RWPE1 (cell line): Measurements from ENCODE around the gene TGOLN2.
"Not testable (repeated sequence)": the region's sequence is repeated elsewhere in the genome, so short reads cannot be mapped to it uniquely, and the experiment has no call there.

ENCODE experiments used
- CTCF ChIA-PET: fragments of 350-600 bp; sonication (Branson Sonifier 250); formaldehyde crosslinking; extraction: SDS; loops from one replicate; lab custom pipeline; 2021; lab: Yijun Ruan, JAX
- POLR2A ChIA-PET: fragments of 400-600 bp; formaldehyde crosslinking; extraction: SDS; loops from one replicate; lab custom pipeline; 2020; ENCODE audit warnings: antibody characterized with exemption; ENCODE audit not compliant: low non-redundant PET; lab: Yijun Ruan, JAX
- DNase-seq: peaks from one replicate; pipeline ENCODE4 v3.0.0; 2012; ENCODE audit warnings: low spot score
- H3K27ac ChIP-seq: fragments of 450-650 bp; 2 replicates; pipeline ENCODE4 v1.5.1; 2017
- TF ChIP-seq, protein P1 (sequence below): fragments of 450-650 bp; conservative IDR thresholded peaks from 2 replicates; pipeline ENCODE4 v1.5.1; 2017; ENCODE audit warnings: low read depth, mild to moderate bottlenecking

Gene TGOLN2

DNA sequence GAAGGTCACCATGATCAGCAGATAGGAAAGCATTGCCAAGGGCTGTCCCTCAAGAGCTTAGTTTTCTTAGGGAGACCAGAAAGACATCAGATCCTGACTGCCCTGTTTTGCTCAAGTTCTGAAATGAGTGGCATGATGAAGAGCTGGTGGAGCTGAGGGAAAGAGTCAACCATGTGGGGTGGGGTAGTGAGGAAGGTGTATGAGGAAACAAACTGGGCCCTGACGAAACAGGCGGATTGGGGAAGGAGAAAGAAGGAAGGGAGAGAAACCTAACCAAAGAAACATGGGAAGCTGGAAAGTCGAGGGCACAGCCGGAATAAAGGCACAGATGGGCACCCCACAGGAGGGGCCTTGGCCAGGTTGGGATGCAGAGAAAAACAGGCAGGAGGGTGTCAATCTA lies 8.0 kb downstream of the TGOLN2 start:
- CTCF ChIA-PET, result interaction anchor here (1.1 to 1.8 kb wide), 2 partner anchors 232 to 245 kb away, joined by 3 to 5 read pairs; no protein-coding TSS in a partner anchor
- H3K27ac ChIP-seq, result no peak overlapping the region
- POLR2A ChIA-PET, result no interaction called here
- TF ChIP-seq, protein P1, sequence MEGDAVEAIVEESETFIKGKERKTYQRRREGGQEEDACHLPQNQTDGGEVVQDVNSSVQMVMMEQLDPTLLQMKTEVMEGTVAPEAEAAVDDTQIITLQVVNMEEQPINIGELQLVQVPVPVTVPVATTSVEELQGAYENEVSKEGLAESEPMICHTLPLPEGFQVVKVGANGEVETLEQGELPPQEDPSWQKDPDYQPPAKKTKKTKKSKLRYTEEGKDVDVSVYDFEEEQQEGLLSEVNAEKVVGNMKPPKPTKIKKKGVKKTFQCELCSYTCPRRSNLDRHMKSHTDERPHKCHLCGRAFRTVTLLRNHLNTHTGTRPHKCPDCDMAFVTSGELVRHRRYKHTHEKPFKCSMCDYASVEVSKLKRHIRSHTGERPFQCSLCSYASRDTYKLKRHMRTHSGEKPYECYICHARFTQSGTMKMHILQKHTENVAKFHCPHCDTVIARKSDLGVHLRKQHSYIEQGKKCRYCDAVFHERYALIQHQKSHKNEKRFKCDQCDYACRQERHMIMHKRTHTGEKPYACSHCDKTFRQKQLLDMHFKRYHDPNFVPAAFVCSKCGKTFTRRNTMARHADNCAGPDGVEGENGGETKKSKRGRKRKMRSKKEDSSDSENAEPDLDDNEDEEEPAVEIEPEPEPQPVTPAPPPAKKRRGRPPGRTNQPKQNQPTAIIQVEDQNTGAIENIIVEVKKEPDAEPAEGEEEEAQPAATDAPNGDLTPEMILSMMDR, result no peak
- no peak for DNase-seq

DNA sequence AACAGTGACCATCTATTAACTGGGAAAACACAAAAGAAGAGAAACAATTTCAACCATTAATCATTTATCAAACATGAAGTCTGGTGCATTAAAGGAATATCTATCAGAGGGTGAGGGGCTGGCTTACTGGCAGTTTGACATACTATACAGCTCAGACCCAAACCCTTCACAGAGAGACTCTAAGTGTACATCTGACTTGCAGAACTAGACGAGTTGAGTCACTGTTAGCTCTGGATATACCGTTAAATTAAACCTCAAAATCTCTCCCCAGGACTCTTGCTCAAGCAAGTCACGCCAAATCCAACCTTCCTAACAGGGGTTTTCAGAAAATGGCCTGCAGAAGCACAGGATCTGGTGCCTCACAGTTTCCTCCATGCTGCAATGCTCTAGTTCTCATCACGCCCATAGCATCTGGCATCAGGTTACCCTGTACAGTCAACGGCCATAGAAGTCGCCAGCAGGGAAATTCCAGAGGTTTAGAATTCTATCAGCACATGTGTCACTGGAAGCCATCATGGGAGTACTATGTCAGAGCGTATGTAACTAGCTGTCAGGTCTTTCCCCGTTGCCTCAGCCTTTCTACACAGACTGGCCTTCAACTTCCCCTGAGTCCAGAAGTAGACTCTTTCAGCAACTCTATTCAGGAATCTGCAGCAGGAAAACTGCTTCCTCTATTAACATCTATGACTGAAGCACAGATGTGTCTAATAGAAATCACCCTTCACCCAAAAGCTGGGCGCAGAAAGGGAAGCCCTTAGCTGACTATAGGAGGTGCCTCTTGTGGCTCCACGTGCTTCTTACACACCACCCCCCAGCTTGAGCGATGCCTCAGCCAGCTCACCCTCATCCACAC lies 9.3 kb downstream of the TGOLN2 start:
- ChIA-PET POLR2A (interaction anchor here (0.7 kb wide), 1 partner anchor 1358 kb away, joined by 3 read pairs; no protein-coding TSS in a partner anchor), CTCF (interaction anchor here (0.9 to 1.0 kb wide), 2 partner anchors 16 to 18 kb away, joined by 3 to 4 read pairs; no protein-coding TSS in a partner anchor)
- peak overlapping the region; percentile 46 for H3K27ac ChIP-seq
- DNase-seq, result peak; percentile 15
- TF ChIP-seq, protein P1, result no peak

DNA sequence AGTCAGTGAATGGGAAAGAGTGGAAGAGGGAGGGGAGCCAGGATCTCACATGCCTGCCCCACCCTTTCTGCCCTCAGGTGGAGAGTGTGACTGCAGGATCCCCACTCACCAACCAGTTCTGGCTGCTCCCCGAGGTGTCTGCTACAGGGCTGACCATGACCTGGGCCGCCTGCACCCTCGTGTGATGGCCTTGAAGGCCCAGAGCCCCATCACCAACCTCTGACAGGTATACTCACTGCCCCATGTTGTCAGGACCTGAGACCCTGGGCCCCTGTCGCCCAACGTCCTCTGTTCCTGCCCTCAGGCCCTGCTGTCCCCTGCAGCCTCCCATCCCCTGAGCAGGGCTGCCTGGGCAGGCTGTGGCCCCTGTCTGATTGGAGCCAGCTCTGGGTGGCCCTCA lies 11.9 kb downstream of the TGOLN2 start:
- H3K27ac ChIP-seq, result peak overlapping the region; percentile 91
- CTCF ChIA-PET, DNase-seq: not testable (repeated sequence)
- POLR2A ChIA-PET, result interaction anchor here (0.5 kb wide), 1 partner anchor 41 kb away, joined by 3 read pairs; no protein-coding TSS in a partner anchor

GRCh38 chr2:85314884-85315242 lies 12.9 kb downstream of the TGOLN2 start:
- ChIA-PET CTCF (interaction anchor here (0.6 kb wide), 2 partner anchors 50 to 442 kb away, joined by 4 to 6 read pairs; no protein-coding TSS in a partner anchor), POLR2A (interaction anchor here (0.6 kb wide), 1 partner anchor 36 kb away, joined by 3 read pairs; no protein-coding TSS in a partner anchor)
- no peak for DNase-seq
- TF ChIP-seq, protein P1, result no peak
- peak overlapping the region; percentile 91 for H3K27ac ChIP-seq

DNA sequence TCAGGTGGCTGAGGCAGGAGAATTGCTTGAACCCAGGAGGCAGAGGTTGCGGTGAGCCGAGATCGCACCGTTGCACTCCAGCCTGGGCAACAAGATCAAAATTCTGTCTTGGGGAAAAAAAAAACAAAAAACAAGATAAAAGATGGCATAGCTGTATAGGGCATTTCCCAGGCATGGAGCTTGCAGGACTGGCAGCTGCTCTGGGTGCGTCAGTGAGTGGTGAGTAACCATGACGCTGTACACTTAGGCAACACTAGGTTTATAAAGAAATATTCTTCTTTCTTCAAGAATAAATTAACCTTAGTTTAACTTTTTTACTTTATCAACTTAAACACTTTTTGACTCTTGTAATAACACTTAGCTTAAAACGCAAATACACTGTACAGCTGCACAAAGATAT lies 15.4 kb downstream of the TGOLN2 start:
- TF ChIP-seq, protein P1, result no peak
- peak overlapping the region; percentile 91 for H3K27ac ChIP-seq
- ChIA-PET CTCF (no interaction called here), POLR2A (interaction anchor here (1.4 kb wide), 1 partner anchor 15 kb away, joined by 8 read pairs; no protein-coding TSS in a partner anchor)
- DNase-seq, result peak; percentile 71

GRCh38 chr2:85310330-85310729 lies 17.5 kb downstream of the TGOLN2 start:
- TF ChIP-seq, protein P1, result no peak
- ChIA-PET CTCF (interaction anchor here (3.2 kb wide), 1 partner anchor 10 kb away, joined by 10 read pairs; no protein-coding TSS in a partner anchor), POLR2A (interaction anchor here (0.7 kb wide), 1 partner anchor 25 kb away, joined by 9 read pairs; no protein-coding TSS in a partner anchor)
- H3K27ac ChIP-seq, result peak overlapping the region; percentile 48
- no peak for DNase-seq
